HK-2 (cell line): ENCODE measurements around the gene NOS1AP.
A peak's percentile ranks its signal among the peaks of the same experiment; 100 is the strongest.
"Not testable (repeated sequence)": the region's sequence is repeated elsewhere in the genome, so short reads cannot be mapped to it uniquely, and the experiment has no call there.

Experiments used
- DNase-seq: peaks from one replicate; pipeline ENCODE4 v3.0.0-alpha.2; 2018; ENCODE audit not compliant: unreplicated experiment

The NOS1AP gene

DNA sequence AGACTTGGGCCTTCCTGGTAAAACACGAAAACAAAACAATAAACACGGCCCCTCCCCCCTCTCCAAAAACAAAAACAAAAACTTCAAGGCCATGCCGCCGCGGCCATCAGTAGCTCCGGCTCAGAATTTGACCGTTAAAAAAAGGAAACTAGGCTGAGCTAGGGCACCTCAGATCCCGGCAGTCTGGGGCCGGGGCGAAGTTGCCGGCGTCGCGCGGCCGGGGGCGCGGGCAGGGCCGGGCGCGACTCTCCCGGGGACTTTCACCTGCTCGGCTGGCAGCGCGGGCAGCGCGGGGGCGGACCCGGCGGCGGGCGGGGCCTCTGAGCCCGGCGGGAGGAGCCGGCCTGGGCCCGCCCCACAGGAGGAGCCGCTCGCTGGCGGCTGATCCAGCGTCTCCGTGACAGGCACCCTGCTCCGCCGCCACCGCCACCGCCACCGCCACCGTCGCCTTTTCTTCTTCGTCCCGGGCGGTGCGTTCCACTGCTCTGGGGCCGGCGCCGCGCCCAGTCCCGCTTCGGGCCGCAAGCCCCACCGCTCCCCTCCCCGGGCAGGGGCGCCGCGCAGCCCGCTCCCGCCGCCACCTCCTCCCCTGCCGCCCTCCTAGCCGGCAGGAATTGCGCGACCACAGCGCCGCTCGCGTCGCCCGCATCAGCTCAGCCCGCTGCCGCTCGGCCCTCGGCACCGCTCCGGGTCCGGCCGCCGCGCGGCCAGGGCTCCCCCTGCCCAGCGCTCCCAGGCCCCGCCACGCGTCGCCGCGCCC, at the start of gene NOS1AP:
NOS1AP (plus strand) TSS at position 358 of the 760 bp plus-strand sequence. CDS start 487 bp downstream, outside the sequence.
- DNase-seq: peak; percentile 67

DNA sequence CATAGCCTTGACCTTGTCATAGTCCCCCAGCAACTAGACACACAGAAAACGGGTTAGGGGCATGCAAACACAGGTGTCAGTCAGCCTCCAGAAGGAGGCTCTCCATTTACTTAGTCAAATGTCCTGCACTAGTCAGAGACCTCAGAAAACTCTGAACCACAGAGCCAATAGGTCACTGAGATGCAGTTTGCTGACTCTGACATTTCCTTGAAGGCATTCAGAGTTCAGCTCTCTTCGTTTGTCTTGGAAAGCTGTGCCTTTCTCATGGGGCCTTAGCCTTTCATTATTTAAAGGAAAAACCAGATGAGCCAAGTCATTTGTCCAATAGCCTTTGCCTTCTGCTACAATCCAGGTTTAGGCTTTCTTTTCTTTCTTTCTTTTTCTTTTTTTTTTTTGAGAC, 49.3 kb upstream of the NOS1AP start:
- DNase-seq: no peak

DNA sequence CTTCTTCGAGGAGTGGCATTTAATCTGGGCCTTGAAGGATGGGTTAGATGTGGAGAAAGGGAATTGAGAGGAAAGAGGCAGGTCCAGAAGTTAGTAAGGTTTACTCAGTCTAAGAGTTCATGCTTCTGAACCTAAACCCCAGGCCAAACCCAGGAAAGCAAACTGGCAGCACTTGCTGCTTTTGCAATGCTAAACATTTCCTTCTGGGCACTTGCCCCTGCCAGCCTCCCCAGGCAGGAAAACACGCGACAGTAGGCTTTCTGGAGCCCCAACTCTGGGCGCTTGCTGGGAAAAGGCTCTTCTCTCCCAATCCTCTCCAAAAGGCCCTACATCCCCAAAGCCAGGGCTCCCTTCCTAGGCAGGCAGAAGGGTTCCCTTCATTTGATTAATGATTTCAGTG, 48.4 kb upstream of the NOS1AP start:
- no peak for DNase-seq

DNA sequence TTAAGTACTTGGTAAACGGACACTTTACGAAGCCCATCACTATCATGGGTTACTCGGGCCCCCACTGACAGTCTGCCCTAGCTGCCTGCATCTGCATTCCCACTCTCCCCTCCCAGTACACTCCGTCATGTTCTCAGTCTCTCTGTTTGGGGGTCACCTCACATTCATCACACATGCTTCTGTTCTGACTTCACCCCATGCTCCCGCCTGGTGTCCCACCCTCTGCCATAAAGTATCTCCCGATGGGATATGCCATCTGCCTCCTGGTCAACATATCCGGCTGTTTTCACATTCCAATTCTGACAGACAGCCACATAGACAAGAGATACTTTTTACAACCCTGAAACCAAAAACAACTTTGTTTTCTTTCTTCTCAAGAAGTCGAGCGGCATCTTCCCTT, 46.9 kb upstream of the NOS1AP start:
- no peak for DNase-seq

DNA sequence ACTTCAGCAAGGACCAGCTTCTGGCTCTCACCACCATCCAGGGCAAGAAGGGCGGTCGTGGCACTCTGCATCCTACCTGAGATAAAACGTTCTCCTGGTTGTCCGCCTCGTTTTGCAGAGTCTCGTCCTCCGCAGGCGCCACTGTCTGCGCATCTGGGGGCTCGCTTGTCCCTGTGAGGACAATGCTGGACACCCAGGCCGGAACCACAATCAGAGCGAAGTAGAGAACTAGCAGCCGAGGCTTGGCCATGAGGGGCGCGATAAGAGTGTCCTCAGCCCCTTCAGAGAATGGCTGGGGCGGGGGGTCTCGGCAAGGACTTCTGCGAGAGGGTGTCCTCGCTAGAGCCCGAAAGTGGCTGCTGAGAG, 46.3 kb upstream of the NOS1AP start:
- no peak for DNase-seq

DNA sequence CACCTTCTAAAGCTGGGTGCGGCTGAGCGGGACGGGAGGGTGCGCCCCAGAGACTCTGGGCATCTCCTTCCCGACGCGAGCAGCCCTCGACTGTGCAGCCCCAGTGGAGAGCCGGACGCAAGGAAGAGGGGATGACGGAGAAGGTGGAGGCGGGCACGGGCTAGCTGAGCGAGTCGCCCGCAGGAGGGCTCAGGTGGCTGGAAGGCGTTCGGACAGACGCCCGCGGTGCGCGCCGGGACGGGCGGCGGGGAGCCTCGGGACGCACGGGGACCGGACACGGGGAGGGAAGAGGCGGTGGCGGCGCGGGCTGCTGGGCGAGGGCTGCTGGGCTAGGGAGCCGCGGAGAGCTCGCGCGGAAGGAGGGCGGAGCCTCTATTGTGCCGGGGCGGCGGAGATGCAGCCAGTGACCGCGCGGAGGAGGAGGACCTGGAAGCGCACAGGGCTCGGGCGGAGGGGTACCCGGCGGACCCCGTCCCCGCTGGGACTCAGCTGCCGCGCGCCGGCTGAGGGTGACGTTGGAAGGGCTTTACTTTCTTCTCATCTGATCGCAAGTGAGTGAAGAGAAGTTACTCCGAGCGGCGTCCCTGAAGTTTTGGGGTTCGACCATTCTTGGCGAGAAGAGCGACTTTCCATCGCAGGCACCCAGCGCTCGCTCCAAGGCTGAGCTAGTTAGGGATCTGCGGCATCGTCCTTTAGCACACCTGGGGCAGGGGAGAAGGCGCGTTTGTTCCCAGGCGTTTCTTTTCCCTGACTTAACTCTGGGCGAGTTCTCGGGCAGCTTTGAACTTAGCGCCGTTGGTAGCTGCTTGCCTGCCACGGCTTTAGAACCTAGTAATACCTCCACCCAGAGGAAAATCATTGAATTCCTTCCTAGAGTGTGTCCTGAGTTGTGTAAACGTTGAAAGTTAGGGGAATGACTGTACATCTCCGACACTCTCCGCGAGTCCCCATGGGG, 45.7 kb upstream of the NOS1AP start, which contains the start of gene OLFML2B:
OLFML2B (minus strand) TSS at position 323 of the 955 bp plus-strand sequence. CDS start 439 bp downstream, outside the sequence.
- DNase-seq: peak; percentile 74

DNA sequence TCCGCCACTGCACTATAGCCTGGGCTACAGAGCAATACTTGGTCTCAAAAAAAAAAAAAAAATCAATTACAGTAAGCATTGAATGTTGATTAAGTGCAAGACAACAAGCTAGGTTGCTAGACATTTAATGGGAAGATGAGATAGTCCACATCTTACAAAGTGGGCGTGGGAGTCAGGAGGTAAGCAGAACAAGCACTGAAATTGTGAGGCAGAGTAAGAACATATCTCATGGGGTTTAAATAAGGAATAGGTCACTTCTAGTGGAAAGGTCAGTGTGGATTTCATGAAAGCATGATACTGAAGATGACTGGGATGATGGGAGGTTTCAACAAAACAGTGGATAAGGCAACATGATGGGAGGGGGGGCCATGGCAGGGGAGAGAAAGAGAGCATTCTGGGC, 44.0 kb upstream of the NOS1AP start:
- no peak for DNase-seq

DNA sequence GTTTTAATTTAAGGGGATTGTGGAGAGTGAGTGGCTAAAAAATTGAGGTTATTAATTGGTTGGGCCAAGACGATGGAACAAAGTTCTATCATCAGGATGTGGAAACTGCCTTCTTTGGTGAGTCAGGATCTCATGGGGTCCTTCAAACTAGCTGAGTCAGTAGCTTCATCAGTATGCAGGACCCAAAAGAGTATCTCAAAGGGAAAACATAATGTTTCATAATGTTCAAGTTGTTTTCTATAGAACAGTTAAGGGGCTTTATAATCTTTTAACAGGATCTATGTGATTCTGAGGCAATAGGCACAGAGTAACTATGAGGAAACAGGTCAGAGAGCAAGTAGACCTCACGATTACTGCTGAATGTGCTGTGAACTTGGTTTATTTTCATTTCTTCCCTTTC, 42.6 kb upstream of the NOS1AP start:
- DNase-seq: no peak

DNA sequence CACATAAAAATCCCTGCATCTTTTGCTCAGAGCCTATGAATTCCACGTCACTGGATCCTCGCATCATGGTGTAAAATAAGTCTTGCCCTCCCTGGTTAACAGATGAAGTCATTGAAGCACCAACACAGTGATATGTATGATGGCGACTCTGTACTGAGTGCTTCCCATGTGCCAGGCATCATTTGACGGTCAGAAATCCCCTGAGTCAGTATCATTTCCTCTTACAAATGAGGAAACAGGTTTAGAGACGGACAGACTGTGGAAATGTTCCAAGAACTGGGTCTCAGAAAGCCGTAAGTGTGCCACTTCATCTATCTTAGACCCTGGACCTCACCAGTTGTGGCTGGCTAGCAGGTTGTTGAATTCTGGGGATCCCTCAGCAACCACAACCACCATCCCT, 40.8 kb upstream of the NOS1AP start:
- DNase-seq: no peak

DNA sequence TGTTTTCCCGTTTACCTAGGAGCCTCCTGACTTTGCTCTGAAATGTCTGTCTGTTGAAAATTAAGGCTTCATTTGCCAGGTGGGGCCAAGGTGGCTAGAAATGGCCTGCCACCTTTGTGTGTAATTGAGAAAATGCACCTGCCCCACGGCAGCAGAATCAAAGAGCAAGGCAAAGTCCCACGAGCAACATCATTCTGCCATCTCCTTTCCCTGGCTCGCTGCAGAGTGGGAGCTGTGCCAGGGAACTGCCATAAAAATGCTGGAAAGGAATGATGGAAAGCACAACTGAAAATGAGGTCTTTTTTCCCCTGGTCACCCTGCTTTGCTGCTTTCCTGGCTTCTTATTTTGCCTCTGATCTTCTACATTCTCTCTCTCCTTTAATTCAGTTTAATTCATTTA, 40.3 kb upstream of the NOS1AP start:
- DNase-seq: no peak

DNA sequence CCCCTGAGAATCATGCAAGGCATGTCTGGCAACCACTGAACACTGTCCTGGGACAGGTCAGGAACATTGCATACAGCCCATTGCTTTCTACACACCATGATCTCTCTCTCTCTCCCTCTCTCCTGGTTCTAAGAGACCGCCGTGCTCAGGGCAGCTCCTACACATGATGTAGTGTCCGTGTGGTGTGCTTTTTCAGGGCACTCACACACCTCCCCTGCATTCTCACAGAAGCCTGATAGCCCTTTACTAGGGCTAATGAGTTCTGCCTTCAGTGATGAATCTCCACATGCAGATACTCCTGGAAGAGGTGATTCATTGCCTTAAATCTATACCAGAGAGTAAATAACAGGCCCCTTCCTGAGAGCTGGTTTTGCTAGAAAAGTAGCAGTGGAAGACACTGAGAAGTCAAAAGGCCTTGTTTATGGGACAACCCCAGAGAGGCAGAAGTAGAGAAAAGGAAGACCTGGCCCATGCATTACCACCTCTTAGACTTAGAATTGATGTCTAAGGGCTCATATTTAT, 38.7 kb upstream of the NOS1AP start:
- DNase-seq: no peak

DNA sequence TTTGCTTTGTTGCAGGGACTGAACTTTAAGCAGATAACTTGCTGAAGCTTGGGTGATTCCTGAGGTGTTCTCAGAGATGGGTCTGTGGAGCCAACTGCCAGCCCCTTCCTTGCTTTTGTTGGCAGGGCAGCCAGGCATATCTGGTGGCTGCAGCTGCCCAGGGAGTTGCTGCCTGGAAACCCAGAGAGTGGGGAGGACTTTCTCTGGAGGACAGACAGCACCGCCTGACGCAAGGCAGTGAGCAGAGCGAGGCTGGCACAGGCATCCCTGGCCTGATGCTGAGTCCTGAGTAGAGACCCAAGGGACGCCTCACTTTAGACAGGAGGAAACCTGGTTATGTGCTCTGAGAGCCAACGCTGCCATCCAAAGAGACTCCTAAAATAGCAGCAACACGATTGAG, 36.1 kb upstream of the NOS1AP start:
- no peak for DNase-seq

DNA sequence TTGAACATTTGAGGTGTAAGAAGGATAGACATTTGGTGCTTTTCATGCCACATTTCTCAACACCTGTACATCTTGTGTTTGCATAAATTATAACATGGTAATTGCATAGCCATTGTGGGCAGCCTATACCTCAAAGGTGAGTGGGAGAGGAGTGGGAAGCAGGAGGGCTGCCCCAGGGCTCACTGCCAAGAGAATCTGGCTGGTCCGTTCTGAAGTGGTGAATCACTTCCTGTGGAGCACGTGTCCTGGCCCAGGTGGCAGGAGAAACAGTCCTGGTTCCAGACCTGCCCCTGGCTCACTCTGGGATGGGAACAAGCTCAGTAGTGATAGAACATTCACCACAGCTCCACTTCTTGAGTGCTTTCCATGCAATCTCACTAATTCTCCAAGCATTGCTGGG, 34.2 kb upstream of the NOS1AP start:
- DNase-seq: peak; percentile 58

DNA sequence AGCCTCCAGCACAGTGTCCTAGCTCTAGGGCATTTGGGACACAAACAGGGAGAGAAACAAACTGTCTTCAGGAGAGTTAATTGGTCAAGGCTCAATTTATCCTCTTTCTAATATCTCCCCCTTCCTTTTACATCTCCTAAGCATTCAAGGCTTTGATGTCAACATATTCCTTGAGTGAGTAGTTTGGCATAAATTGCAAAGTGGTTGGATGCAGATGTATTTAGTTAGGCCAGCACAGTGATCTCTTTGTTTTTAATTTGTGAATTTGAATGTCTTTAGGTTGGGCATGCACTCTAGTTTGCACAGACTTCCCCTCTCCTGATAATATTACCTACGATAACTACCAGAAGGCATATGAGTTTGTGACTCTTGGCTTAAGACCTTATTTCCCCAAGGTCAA, 33.3 kb upstream of the NOS1AP start:
- no peak for DNase-seq

DNA sequence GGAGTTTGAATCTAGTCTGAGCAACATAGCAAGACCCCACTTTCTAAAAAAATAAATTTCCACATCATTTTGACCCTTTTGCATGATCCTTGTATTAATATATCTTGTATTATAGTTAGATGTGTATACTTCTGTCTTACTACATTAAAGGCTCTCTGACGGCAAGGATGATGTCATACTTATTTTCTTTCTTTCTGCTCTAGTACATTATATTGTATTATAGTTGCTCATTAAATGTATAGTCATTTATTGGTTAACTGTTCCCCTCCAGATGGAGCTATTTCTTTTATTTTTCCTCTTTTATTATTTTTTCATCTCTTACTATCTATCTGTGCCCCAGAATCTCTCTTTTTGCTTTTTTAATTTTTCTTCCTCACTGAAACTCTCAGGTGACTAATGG, 30.9 kb upstream of the NOS1AP start:
- no peak for DNase-seq

DNA sequence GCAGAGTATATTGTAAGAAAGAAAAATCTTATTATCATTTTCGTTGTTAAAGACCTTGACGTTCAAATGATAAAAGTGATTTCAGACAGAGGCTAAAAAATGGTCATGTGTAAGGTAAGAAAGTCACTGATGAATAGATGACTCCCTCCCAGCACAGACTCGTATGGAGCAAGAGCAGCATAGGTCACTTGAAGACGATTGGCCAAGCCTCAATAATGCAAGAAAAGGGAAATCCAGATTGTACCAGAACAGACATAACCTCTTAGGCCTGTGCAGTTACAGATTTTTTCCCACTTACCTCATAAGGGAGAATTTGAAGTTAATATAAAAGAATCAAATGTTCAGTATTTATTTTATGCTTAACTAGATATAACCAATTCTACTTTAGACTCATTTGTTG, 29.5 kb upstream of the NOS1AP start:
- no peak for DNase-seq

DNA sequence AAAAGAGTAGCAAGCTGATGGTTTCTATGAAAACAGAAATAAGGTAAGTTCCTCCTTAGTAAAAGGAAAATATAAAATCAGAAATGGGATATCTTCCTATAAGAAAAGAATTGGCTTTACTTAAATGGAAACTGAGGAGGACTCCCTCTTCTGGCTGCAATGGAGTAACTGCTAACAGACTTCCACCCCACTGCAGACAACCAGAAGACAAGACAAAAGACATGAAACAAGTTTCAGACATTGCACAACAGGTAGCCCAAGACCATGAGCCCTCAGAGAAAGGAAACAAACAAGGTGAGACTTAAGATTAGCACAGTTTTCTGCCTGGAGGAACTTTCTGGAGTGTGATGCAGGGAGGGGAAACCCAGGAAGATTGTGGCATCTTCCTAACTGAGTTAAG, 28.8 kb upstream of the NOS1AP start:
- DNase-seq: no peak

DNA sequence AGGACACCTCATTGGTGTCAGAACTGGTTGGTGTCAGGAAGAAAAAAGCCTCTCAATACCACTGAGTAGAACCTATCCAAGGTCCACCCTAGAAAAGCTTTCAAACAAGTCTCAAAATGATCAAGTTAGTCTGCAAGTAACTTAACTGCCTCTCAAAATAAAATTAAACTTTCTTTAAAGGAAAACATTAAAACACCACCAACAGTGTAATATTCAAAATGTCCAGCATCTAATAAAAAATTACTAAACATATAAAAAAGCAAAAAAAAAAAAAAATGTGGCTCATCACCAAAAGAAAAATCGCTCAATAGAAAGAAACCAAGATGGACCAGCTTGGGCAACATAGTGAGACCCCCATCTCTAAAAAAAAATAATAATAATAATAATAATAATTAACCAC, 27.1 kb upstream of the NOS1AP start:
- no peak for DNase-seq

DNA sequence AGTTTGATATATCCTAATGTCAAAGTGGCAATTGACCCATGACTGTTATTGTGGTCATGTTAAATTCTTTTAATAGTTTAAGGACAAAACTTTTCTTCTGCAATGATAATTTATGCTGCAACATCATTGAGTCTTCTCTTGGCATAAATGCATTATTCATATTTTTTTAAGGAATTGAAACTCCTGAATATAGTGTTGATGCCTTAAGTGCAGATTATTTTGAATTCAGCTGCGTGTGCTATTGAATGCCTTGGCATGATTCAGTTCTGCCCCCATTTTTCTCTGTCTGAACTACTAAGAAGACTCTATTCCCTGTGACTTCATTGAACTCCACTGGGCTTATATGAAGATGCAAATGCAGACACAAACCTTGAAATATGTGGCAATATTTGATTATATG, 22.6 kb upstream of the NOS1AP start:
- DNase-seq: no peak

DNA sequence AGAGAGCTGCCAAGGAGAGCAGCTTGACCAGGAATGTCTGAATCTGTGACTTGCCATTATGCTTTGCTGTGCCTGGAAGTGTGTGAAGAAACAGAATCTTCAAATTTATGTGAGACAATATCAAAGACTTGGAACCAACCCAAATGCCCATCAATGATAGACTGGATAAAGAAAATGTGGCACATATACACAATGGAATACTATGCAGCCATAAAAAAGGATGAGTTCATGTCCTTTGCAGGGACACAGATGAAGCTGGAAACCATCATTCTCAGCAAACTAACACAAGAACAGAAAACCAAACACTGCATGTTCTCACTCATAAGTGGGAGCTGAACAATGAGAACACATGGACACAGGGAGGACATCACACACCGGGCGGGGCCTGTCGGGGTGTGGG, 15.5 kb upstream of the NOS1AP start:
- DNase-seq: not testable (repeated sequence)

DNA sequence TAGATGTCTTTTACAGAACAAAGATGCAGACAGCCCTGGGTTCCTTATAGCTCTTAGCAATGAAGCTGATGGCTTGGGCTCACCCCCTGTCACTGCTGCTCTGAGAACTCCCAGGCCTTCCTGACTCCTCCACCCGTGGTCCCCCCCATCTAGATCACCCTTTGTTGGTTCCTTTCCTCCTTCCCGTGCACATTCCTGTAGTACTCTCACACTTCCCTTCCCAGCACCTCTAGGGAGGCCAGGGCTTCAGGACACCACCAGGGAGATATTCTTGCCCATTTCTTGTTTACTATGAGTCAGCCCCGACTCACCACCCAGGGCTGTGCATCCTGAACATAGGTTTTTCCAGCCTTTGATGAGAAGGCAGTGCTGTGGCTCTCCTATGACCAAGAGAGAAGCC, 14.4 kb upstream of the NOS1AP start:
- DNase-seq: peak; percentile 55

DNA sequence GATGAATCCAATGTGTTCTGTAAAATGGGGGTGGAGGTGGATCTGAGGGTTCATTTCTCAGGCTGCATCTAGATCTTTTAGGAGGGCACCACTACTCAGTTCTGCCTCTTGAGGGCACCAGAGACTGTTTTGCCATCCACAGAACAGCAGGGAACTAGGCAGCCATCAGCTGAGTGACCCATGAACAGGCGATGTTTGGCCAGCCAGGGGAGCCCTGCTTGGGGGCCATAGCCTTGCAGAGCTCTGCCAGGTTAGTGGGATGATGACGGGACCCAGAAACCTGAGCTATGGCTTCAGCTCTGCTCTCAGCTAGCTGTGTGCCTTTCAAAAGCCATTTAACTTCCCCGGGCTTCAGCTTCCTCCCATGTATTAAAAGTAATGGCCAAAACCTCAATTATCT, 13.4 kb upstream of the NOS1AP start:
- peak; percentile 54 for DNase-seq

DNA sequence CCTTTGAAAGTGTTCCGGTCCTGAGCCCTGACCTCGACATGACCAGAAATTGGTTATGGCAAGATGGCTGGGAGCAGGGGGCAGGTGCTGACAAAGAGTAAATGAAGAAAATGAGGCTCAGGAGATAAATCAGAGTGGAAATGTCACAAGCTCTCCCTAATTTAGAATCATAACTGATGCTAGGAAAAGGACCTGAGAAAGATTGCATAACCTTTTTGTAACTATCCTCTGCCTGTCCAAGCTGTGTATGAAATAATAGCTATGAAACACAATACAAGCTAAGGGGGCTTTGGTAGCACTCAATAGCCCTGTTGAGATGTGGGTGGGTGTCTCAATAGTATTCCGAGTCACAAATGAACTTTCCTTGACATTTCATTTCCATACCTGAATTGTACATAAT, 12.9 kb upstream of the NOS1AP start:
- DNase-seq: no peak
